ENCODE results near the gene POF1B.

DNA sequence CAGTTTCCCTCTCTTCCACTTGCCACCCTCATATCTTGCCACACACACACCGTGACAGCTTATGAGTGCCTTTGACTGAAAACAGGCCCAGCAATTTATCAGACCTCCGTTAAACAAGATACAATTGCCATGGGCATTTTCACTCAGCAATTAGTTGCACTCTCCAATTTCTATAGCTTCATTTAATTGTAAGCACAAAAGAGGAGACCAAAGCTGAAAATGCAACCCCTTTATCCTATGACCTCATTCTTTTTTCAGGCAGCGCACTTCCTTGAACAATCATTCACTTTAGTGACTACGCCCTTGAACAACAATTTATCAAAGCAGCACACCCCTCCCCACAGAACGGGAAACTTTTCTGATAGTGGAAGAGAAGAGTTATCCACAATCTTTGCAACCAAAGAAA lies 4.1 kb downstream of the POF1B start:
- TF ChIP-seq, protein P1, sequence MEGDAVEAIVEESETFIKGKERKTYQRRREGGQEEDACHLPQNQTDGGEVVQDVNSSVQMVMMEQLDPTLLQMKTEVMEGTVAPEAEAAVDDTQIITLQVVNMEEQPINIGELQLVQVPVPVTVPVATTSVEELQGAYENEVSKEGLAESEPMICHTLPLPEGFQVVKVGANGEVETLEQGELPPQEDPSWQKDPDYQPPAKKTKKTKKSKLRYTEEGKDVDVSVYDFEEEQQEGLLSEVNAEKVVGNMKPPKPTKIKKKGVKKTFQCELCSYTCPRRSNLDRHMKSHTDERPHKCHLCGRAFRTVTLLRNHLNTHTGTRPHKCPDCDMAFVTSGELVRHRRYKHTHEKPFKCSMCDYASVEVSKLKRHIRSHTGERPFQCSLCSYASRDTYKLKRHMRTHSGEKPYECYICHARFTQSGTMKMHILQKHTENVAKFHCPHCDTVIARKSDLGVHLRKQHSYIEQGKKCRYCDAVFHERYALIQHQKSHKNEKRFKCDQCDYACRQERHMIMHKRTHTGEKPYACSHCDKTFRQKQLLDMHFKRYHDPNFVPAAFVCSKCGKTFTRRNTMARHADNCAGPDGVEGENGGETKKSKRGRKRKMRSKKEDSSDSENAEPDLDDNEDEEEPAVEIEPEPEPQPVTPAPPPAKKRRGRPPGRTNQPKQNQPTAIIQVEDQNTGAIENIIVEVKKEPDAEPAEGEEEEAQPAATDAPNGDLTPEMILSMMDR (conservative IDR thresholded peaks at IDR 0.05 in 1 of 2, IDR thresholded peaks at IDR 0.05 in 1 of 2; ENCODE audit: extremely low read depth in 1 of 2, insufficient read depth in 1 of 2, low read depth in 1 of 2, low read length in 2 of 2), result no peak
- TF ChIP-seq EZH2 (IDR thresholded peaks at IDR 0.05; ENCODE audit: borderline replicate concordance, low read length), result no peak
